RPMI8226 (cell line): ENCODE data around the gene CD44.
"Not testable (repeated sequence)": the region's sequence is repeated elsewhere in the genome, so short reads cannot be mapped to it uniquely, and the experiment has no call there.

Source experiments
- DNase-seq: peaks from one replicate; pipeline ENCODE4 v3.0.0-alpha.2; 2015

The CD44 gene

GRCh38 chr11:35138943-35139721, at the start of gene CD44:
TSS of gene CD44 (plus strand) at chr11:35139171. CDS start at chr11:35139304, 133 bp downstream.
- DNase-seq = peak; percentile 29

- DNase-seq = no peak
These were observed 49.3 kb upstream of the CD44 start for GRCh38 chr11:35089666-35090065.

DNA sequence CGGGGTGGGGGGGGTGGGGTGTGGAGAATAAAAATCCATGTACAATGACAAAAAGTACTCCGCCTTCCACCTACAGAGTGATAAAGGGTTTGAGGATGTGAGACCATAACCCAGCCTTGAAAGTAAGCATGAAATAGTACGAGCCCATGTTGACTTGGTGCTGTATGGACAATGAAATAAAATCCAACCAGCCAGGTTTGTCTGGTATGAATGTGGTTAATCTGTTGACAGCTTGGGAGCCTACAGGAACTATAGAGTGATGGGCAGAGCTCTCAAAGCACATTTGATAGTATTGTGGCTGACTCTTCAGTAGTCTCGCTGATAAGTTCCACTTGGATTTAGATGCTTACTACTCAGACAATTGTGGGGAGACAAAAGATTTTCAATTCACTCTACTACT, 48.8 kb upstream of the CD44 start:
- no peak for DNase-seq

- DNase-seq = not testable (repeated sequence)
These were observed 48.0 kb upstream of the CD44 start for GRCh38 chr11:35090991-35091390.

GRCh38 chr11:35096723-35097122, 42.2 kb upstream of the CD44 start:
- DNase-seq = no peak

DNA sequence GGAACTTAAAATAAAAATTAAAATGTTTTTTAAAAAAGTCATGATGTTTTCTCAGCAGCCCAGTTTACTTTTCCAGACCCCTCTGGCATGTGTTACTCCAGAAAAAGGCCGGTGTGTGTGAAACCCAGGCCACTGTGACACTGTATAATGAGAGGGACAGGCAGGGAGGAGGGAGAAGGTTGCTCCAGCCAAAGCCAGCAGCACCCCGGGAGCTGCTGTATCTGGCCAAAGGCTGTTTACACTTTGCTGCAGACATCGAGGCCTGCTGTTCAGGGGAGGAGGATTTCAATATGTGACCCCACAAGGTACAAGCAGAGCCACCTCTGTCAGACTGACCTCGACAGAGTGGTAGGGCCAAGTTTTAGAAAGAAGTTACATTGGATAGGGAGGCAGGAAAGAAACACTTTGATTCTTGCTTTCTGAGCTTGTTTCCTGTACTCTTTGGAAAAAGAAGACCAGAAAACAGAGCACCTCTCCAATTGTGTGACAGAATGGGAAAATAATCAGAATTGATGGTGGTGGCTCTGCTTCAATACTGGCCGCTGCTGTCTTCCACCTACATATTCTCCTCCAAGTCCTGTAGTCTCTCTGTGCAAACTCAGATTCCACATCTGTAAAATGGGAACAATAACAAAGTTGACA, 41.0 kb upstream of the CD44 start:
- no peak for DNase-seq

- DNase-seq = no peak
These were observed 40.1 kb upstream of the CD44 start for GRCh38 chr11:35098855-35099254.

GRCh38 chr11:35099278-35100012, 39.5 kb upstream of the CD44 start:
- no peak for DNase-seq

- DNase-seq = no peak
These were observed 39.0 kb upstream of the CD44 start for GRCh38 chr11:35100013-35100383.

GRCh38 chr11:35101223-35101622, 37.7 kb upstream of the CD44 start:
- no peak for DNase-seq

- DNase-seq = no peak
These were observed 36.7 kb upstream of the CD44 start for GRCh38 chr11:35102267-35102666.

DNA sequence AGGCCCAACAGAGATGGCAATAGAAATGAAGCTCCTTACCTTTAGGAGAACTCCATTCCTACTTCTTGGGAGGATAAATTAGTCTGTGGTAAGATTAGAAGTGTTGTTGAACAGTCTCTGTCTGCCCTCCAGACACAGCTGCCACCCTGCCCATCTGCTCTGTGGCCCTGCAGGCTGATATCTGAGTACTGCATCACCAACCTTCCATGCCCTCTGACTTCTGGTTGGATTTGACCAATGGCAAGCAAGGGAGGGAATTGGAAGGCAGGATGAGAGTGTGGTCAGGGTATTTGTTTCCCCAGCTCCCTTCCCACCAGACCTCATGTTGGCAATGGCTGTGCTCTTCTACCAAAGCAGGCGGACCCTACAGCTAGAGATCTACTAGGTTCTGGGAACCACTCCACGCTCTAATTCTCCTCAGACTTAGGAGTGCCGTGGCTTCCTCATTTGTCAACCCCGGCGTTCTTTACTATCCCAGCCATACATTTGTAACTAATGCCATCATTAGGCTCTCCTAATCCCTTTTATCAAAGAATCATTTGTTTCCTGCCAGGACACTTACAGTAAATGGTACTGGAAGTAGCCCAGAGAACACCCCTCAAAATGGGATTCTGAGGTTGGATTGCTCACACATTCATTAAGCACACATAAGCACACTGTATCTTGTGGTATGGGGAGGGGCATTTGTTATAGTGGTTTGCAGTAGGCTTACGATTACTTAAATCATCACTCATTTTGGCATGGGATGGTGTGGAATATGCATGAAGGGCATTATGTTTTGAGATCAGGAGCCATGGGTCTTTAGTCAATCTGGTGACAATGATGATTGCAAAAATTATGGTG, 35.4 kb upstream of the CD44 start:
- no peak for DNase-seq

GRCh38 chr11:35104655-35105054, 34.3 kb upstream of the CD44 start:
- no peak for DNase-seq

DNA sequence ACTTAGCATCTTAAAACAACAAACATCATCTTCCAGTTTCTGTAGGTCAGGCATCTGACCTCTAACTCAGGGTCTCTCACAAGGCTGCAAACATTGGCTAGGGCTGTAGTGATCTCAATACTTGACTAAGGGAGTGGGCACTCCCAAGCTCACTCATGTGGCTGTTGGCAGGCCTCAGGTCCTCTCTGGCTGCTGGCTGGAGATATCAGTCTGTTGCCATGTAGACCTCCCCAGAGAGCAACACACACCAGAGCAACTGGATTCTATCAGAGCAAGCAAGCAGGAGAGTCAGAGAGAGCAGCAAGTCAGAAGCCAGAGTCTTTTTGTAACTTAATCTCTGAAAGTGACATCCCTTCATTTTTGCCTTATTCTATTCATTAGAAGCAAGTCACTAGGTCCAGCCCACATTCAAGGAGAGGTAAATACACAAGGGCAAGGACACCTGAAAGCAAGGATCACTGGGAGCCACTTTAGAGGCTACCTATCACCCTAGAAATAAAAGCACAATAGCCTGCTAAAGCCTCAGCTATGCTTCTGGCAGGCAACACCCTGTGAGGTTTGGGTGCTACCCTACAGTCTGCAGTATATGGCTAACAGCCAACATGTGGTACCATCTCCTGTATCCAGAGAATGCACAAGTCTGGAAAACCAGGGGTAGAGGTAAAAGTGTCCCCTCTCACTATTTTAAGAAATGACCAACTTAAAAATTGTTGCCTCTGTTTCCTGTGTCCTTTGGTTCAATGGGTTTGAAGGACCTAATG, 33.5 kb upstream of the CD44 start:
- DNase-seq = no peak

DNA sequence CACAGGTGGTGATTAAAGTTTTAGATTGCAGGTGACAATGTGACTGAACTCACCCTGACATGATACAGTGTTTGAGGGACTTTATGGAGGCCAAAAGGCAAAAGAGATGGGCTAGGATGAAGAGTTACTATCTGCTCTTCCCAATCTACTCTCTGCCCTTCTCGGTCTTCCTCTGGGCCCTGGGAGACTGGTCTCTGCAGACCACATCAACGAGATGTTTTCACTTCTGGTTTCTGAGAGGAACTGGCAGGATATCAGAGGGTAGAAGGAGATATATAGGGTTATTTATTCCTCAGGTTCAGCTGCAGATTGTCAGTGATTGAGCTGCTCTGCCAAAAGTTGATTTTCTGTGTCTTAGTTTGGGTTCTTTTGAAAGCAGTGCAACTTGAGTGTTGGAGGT, 32.4 kb upstream of the CD44 start:
- DNase-seq = no peak

DNA sequence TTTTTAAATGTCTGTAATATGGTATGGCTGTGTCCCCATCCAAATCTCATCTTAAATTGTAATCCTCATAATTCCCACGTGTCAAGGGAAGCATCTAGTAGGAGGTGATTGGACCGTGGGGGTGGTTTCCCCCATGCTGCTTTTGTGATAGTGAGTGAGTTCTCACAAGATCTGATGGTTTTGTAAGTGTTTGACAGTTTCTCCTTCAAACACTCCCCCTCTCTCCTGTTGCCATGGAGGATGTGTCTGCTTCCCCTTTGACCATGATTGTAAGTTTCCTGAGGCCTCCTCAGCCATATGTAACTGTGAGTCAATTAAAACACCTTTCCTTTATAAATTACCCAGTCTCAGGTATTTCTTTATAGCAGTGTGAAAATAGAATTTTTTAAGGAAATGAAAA, 31.1 kb upstream of the CD44 start:
- no peak for DNase-seq

GRCh38 chr11:35108336-35108735, 30.6 kb upstream of the CD44 start:
- not testable (repeated sequence) for DNase-seq

- DNase-seq = no peak
These were observed 29.9 kb upstream of the CD44 start for GRCh38 chr11:35109041-35109440.

- DNase-seq = no peak
These were observed 29.1 kb upstream of the CD44 start for GRCh38 chr11:35109827-35110226.

- DNase-seq = no peak
These were observed 27.6 kb upstream of the CD44 start for GRCh38 chr11:35111161-35112055.
